ENCODE measurements around the gene EXOC3L1. TPM values are rescaled to one million over a fixed set of nuclear protein-coding genes. Genes with fewer than 3 reads are reported as not detected.

EXOC3L1 gene
- total RNA-seq, 1 donor from 2014 or later, result 1.3 TPM

DNA sequence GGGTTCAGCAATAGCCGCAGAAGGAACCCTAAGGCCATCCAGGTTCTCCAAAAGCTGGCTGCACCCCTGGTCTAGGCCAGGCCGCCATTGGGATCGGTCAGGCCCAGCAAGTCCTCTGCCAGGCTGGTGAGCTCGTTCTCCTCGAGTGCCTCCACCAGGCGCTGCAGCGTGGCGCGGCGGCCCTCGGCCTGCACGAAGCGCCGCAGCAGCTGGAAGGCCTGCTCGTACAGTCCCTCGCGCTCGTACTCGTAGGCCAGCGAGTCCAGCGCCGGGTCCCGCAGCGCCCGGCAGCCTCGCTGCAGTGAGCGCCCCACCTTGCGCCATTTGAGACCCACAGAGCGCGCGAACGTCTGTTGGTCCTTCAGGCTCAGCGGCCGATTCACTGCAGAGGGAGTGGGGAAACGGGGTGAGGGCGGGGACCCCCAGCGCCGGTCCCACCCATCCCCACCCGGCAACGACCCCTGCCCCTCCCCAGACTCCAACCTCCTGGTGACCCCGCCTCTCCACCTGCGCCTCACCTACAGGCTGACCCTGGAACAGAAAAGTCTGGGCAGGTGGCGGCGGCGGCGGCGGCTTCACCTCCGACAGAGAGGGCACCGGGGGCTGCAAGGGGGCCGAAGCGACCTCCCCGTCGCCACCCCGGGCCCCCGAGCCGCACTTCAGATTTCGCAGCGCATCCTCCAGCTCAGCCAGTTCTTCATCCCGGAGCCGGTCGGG, 35.2 kb downstream of the EXOC3L1 start:
- intact Hi-C loops (cut with DNase I), result loop anchor here (2.0 kb wide), 1 partner anchor 178 kb away; no protein-coding TSS in a partner anchor
- DNase-seq (ENCODE audit: low spot score) (no peak), ATAC-seq (no peak)

DNA sequence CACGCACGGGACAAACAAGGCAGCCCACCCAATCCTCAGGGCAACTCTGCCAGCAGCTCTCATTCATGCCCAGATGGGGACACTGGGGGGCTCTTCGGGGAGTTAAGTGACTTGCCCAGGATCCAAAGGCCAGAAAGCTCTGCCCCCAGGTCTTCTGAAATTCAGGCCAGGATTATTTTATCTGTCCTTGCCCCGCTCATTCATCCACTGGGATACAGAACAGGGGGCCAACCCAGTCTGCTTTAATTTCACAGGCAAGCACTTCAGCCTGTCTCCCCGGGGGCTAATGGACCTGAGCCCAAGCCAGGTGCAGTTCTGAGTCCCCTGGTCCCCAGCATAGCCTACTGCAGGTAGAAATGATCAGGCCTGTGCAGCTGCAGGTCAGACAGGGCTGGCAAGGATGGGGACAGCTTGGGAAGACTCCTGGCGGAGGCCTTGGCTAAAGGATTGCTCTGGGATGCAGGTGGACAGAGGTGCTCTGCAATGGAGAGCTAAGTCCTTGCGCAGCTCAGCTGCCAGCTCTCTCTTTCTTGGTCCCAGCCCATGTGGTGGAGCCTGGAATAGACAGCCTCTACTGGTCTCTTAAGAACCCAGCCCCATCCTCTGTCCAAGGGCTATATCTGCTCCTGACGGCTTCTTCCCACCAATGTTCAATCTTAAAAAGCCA, 38.4 kb downstream of the EXOC3L1 start:
- DNase-seq (ENCODE audit: low spot score), result no peak
- intact Hi-C loops (cut with DNase I), result no loop called here

DNA sequence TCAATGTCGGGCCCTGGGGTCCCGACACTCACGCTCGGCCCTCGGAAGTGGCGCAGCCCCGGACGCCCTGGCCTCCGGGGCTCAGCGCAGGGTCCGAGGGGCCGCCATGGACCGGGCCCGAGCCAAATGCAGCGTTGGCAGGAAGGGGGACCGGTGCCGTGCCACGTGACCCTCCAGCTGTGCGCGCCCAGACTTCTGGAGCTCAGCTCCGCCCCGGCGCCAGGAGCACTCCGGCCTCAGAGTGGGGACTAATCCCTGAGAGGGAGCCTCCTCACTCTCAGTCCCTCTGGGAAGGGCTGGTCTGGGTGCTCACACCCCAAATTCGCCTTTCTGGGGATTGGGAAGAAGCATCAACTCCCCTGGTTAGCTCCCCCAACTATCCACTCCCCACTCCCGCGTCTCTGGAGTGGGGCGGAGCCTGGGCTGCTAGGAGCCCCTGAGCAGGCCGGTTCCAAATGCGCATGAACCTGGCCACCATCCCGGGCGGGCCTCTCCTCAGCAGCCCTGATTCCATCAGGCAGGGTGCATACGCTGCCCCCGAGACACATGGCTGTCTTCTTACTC, 39.0 kb downstream of the EXOC3L1 start, which contains the start of gene B3GNT9:
B3GNT9 (minus strand) TSS at position 166 of the 564 bp plus-strand sequence. CDS start 513 bp downstream, outside the sequence.
- DNase-seq (ENCODE audit: low spot score) (peak; percentile 86), ATAC-seq (peak; percentile 87)
- intact Hi-C loops (cut with DNase I), result no loop called here

More for the DNA sequence above, 38.4 kb downstream of the EXOC3L1 start:
- no peak for ATAC-seq

DNA sequence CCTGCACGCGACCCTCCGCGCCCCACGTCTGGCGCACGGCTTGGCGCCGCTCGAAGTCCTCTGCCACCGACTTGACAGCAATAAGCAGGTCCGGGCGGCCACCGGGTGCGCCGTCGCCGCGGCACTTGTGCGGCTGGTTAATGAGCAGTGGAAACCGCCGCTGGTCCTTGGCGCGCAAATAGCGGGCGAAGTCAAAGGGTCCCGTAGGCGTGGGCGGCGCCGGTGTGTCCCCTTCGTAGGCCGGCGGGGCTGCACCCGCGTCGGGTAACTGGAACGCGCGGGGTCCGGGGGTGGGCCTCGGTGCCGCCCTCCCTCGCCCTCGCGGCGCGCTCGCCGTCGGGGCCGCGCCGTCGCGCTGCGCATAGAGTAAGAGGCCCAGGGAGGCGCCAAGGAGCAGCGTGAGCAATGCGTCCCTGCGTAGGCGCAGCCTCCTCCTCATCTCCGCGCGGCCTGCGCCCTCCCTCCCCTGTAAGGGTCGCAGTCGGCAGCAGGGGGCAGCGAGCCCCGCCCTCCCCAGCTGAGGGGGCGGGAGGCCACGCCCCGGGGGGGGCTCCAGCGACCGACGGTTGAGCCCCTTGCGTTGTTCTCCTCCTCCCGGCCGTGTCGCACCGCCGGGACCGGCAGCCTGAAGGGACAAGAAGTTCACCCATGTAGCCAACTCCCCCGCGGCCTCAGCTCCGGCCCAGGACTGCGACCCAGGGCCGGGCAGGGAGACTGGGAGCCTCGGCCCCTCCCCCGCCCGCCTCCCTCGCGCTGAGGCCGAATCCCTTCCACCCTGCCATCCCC, 39.7 kb downstream of the EXOC3L1 start:
- intact Hi-C loops (cut with DNase I), result no loop called here
- peak; percentile 64 for ATAC-seq
- DNase-seq (ENCODE audit: low spot score), result no peak

DNA sequence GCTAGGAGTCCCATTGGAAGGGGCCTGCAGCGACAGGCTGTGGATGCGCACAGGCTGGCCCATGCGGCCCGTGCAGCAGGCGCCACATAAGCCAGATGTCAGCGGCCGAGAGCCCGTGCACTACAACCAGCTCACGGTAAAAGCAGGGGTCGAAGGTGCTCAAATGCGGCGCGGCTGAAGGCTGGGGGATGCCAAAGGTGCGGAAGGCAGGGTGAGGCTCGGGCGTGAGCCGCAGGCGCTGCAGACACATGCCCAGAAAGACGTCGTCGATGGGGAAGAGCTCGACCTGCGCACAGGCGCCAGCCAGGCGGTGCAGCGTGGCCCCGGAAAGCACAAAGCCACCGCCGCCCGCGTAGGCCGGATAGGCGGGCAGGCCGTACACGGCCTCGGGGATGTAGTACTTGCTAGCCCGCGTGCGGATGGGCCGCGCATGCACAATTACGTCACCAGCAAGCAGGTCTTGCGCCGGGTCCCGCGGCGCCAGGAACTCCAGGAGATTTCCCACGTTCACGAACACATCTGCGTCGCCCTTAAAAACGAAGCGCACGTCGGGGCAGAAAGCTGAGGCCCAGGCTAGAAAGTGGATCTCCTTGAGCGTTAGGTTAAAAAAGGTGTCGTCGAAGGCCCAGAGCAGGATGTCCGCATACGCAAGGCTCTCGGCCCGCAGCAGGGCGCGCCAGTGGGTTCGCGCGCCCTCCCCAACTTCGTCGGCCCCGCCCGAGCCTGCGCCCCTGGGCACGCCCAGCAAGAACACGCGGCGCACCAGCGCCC, 40.5 kb downstream of the EXOC3L1 start:
- intact Hi-C loops (cut with DNase I), result no loop called here
- DNase-seq (ENCODE audit: low spot score), result peak; percentile 60
- ATAC-seq, result no peak

DNA sequence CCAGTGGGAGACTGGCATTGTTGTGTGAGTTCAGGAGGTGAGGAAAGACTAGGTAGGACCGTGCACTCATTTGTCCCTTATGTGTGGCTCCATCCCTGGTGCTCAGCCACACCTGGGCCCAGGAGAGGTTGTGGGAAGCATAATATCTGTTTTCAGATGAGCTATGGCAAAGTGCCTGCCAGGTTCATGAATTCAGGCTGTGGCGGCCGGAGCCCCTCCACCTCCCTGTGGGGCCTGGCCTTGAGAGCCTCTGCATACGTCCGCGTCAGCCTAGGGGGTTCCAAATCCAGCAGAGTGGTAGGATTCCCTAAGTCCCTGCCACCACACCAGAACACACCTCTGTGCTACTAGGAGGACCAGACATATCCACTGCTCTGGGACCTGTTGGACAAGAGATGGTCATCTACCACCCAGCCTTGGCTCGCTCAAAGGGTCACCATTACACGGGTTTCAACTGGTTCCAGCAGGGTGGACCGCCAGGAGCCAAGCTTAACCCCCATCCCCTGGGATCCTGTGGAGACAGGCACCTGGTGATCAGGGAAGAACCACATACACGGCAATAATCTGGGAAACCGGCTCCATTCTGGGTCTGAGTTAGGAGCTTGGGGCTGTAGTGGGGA, 41.2 kb downstream of the EXOC3L1 start:
- peak; percentile 44 for DNase-seq (ENCODE audit: low spot score)
- intact Hi-C loops (cut with DNase I), result no loop called here
- ATAC-seq, result no peak

DNA sequence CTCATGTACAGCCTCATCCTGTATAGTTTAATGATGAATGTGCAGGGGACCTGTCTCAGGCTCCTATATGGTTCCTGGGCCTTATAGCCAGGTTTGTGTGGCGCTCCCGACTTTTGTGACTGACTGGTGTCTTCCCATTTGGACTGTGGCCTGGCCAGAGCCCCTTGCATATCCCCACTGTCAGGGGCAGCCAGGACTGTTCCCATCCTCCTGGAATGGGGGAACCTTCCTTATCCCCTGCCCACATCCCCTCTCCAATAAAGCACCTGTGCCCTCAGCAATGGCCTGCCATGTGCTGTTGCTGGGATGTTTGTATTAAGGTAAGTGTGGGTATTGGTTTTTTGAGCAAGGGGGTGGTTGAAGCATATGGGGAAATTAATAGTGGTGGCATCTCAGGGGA, 41.7 kb downstream of the EXOC3L1 start:
- ATAC-seq (no peak), DNase-seq (ENCODE audit: low spot score) (peak; percentile 28)
- intact Hi-C loops (cut with DNase I), result no loop called here

DNA sequence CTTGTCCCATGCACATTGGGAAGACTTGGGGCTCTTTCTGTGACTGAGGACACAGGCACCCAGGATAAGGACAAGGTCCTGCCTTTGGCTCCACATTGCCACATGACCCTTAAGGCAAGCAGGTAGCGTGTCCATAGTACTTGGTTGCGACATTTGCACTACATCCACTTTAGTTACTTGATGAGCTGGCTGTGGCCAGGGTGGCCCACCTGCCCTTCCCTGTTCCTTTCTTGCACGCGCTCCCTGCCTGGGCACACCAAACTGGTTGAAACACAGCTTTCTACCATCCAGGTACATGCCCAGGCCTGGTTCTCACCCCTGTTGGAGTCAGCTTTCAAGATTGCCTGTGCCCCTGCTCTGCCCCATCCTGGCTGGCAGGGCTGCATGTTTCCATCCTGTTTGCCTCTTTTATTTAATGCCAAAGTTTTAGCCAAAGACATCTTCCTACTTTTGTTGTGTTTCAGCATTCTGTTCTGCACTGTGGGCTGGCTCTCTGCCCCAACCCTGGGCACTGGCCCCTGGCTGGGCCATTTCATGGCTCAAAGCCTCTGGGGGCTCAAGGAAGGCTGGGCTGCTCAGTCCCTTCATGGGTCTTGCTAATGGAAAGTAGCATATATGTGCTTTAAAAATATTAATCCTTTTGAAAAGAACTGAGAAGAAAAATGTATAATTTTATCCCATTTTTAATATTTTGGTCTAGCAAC, 42.3 kb downstream of the EXOC3L1 start:
- ATAC-seq (no peak), DNase-seq (ENCODE audit: low spot score) (peak; percentile 33)
- intact Hi-C loops (cut with DNase I), result no loop called here

DNA sequence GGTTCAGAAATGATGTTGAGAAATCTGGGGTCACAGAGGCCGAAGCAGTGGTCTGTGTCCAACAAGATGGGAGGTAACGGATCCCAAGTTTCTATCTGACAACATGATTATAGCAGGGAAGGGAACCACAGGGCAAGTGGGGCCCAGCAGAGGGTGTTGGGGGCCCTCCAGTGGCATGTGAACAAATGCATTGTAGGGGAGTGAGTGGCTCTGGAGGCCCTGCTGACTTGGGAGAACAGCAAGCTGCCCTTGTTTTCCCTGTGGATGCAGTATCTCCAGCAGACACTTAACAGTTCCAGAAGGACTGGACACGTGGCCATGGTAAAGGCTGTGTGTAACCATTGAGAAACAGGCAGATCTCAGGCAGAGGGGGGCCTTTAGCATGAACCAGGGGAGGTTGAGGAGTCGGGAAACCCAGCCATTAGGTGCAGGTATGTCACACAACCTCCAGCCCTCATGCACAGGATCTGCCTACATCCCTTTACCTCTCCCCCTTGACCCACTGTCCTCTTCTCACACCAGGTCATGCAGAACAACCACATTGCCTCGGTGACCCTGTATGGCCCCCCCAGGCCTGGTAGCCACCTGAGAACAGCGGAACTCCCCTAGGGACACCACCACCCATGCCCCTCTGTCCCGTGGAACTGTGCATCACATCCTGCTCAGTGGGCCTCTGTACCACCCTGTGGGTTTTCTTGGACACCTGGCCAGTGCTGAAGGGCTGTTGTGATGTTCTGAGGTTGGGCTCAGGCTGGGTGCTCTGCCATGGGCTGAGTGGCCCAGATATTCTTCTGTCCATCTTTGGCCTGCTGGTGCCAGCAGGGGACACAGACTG, 43.2 kb downstream of the EXOC3L1 start:
- intact Hi-C loops (cut with DNase I), result no loop called here
- ATAC-seq (no peak), DNase-seq (ENCODE audit: low spot score) (peak; percentile 41)

DNA sequence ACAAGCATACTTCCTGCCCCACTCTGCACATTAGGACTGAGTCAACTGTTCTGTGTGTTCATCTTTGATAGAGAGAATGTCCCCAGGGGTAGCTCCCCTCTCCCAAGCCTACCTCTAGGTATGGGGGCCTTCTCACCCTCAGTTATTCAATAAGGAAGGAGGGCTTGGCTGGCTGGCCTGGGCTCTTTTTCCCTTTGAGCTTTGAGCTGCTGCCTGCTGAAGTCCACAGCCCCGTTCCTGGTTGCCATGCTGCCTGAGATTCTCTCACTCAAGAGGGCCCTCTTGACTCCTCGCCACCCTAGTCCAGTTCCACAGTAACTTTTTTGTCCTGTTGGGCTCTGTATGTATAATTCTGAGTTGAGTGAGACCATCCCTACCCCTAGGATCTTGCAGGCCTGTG, 44.2 kb downstream of the EXOC3L1 start:
- no peak for ATAC-seq
- peak; percentile 14 for DNase-seq (ENCODE audit: low spot score)
- intact Hi-C loops (cut with DNase I), result no loop called here

DNA sequence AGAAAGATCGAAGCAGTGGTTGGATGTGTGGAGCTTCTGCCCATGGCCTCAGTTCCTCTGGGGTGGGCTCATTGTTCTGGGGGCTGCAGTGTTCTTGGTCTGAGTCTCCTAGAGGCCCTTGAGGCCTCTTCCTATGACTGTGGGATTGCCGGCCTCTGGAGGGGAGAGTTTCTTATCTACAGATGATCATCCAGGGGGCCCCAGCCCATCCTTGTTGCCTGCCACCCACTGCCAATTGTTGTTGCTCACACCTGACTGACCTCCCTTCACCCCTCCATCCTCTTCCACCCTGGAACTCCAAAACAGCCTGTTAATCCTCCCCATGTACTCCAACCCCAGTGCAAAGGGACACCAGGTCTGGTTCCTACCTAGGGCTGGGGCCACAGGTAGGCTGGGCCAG, 45.0 kb downstream of the EXOC3L1 start:
- DNase-seq (ENCODE audit: low spot score) (no peak), ATAC-seq (no peak)
- intact Hi-C loops (cut with DNase I), result no loop called here

DNA sequence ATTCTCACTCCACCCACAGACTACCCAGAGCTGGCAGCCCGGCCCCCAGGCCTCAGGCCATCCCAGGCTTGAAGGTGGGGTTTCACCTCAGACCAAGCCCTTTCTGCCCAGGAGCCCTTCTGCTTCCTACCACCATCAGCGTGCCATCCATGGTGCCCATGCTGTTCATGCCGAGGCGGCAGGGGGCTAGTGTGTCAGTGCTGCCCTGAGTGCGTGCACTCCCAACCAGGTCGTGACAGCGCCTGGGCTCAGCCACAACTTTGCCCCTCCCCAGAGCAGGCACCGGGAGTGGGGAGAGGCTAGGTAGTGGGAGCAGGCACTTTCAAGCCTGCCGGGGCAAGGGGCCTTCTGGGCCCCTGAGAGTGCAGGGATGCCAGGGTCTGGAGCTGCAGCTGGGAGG, 47.6 kb downstream of the EXOC3L1 start:
- no peak for ATAC-seq

DNA sequence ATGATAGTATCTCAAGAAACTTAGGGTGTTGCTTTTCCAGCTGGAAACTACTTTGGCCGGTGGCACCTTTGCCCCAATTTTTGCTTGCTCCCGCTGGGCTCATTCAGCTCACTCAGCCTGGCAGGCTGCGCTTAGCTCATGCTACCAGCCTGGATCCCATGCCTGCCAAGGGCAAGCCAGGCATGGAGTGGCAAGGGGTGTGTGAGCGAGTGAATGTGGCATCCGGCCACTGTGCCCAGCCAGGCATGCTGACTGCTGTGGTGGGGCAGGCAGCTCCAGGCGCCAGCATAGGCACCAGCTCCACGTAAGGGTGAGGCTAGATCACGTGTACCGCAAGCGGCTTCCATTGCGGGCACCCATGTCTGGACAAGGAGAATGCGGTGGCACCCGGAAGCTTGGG, 48.5 kb downstream of the EXOC3L1 start:
- DNase-seq (ENCODE audit: low spot score) (no peak), ATAC-seq (no peak)
- intact Hi-C loops (cut with DNase I), result no loop called here

More for the DNA sequence above, 47.6 kb downstream of the EXOC3L1 start:
- intact Hi-C loops (cut with DNase I), result no loop called here
- no peak for DNase-seq (ENCODE audit: low spot score)

DNA sequence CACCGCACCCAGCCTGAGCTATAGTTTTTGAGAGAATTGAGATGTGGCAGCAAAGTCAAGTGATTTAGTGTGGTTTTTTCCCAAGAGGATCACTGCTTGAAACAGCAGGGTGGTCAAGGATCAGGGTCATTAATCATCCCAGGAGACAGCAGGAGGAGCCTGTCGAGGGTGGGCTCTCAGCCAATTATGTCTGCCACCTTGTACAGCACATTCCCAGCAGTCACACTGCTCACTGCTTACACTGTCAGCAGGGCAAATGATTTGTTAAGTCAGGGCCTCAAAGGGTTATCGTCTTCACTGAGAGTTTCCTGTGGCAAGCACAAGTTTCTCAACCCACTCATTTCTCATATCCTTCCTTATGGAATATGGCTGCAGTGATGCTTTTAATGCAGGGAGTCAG, 52.3 kb downstream of the EXOC3L1 start:
- DNase-seq (ENCODE audit: low spot score) (no peak), ATAC-seq (no peak)

More for the DNA sequence above, 52.3 kb downstream of the EXOC3L1 start:
- intact Hi-C loops (cut with DNase I), result no loop called here
